Panc1 (cell line): ENCODE measurements around the gene SERPINA12. TPM values are rescaled to one million over a fixed set of nuclear protein-coding genes. Genes with fewer than 3 reads are reported as not detected.
A peak's percentile ranks its signal among the peaks of the same experiment; 100 is the strongest.

Source experiments
- ATAC-seq: fragments of 200-7000 bp; cut with Tn5 transposase; 2 replicates; pipeline ENCODE4 v1.9.1; 2020; ENCODE audit warnings: mild to moderate bottlenecking, moderate library complexity
- BruUV-seq: library from RNA; stranded (reverse); fragments of 400-500 nt; replicated peaks from 2 replicates; lab custom pipeline; 2021; lab: Mats Ljungman, UMichigan
- CTCF ChIA-PET: fragments of 300-600 bp; sonication (Branson Sonifier 250); formaldehyde crosslinking; loops from one replicate; lab custom pipeline; 2022; ENCODE audit warnings: antibody characterized with exemption; lab: Charles Lee
- POLR2A ChIA-PET: fragments of 300-600 bp; sonication (Branson Sonifier 250); formaldehyde crosslinking; loops from one replicate; lab custom pipeline; 2022; ENCODE audit warnings: antibody characterized with exemption; lab: Charles Lee
- DNase-seq: peaks from one replicate; pipeline ENCODE4 v3.0.0-alpha.2; 2010; ENCODE audit warnings: low read depth, low spot score
- H3K27ac ChIP-seq: 2 replicates; pipeline ENCODE4 v1.5.1; 2011; ENCODE audit warnings: mild to moderate bottlenecking, low read length, inconsistent platforms
- H3K27me3 ChIP-seq: fragments of 200-500 bp; sonication (Bioruptor generic); 2 replicates; pipeline ENCODE4 v1.6.0; 2014; ENCODE audit warnings: low read length, inconsistent platforms; ENCODE audit not compliant: control insufficient read depth, insufficient read depth
- H3K36me3 ChIP-seq: fragments of 200-500 bp; sonication (Bioruptor generic); 2 replicates; pipeline ENCODE4 v1.5.1; 2014; ENCODE audit warnings: inconsistent platforms, mild to moderate bottlenecking, low read length, moderate library complexity; ENCODE audit not compliant: control insufficient read depth, insufficient read depth
- H3K4me1 ChIP-seq: 2 replicates; pipeline ENCODE4 v1.5.1; 2011; ENCODE audit warnings: inconsistent platforms, mild to moderate bottlenecking, low read length, moderate library complexity; ENCODE audit not compliant: control insufficient read depth, insufficient read depth
- H3K4me3 ChIP-seq, 2 experiments: 2 replicates each; pipeline ENCODE4 v1.5.1; 2011 to 2012; ENCODE audit warnings: low read depth in 2 of 2, low read length in 2 of 2, mild to moderate bottlenecking in 2 of 2, inconsistent platforms in 1 of 2, moderate library complexity in 1 of 2
- H3K9me3 ChIP-seq: fragments of 200-500 bp; sonication (Bioruptor generic); 2 replicates; pipeline ENCODE4 v1.5.1; 2014; ENCODE audit warnings: low read depth, mild to moderate bottlenecking, inconsistent platforms, low read length, moderate library complexity; ENCODE audit not compliant: control insufficient read depth, insufficient read depth
- POLR2AphosphoS5 ChIP-seq: IDR thresholded peaks from 2 replicates; pipeline ENCODE4 v1.6.1; 2012; ENCODE audit warnings: mild to moderate bottlenecking, low read depth, low read length, moderate library complexity
- SIN3A ChIP-seq: IDR thresholded peaks from 2 replicates; pipeline ENCODE4 v1.6.1; 2012; ENCODE audit warnings: low read depth, mild to moderate bottlenecking, low read length, moderate library complexity, borderline replicate concordance; ENCODE audit not compliant: insufficient read depth
- TCF7L2 ChIP-seq: IDR thresholded peaks from 2 replicates; pipeline ENCODE4 v1.6.1; 2011; ENCODE audit warnings: mild to moderate bottlenecking, low read depth, low read length, inconsistent platforms
- in situ Hi-C: cut with HindIII; loops from 2 replicates; pipeline ENCODE4 v1.10.0; 2016; ENCODE audit warnings: low sequenced_read_pairs, low pct_unique_long_range_greater_than_20kb
- intact Hi-C: fragments of 100-400 bp; cut with micrococcal nuclease; formaldehyde crosslinking; loops from one replicate; pipeline ENCODE4 v1.10.0; 2022; ENCODE audit not compliant: unreplicated experiment
- total RNA-seq: library from RNA; stranded (reverse); gene quantifications from one replicate; pipeline ENCODE4 v1.2.1, GENCODE V29; 2021; ENCODE audit not compliant: unreplicated experiment
- TF ChIP-seq, protein P1 (sequence below), 2 experiments: IDR thresholded peaks; 2 replicates each; pipeline ENCODE4 v1.6.1; 2011 to 2012; ENCODE audit warnings: low read depth in 2 of 2, control low read depth in 1 of 2, low read length in 1 of 2, mild to moderate bottlenecking in 1 of 2, moderate library complexity in 1 of 2; ENCODE audit not compliant: insufficient read depth in 1 of 2
- TF ChIP-seq, protein P2 (sequence below): fragments of 450-650 bp; IDR thresholded peaks from 2 replicates; pipeline ENCODE4 v1.5.1; 2017; ENCODE audit warnings: mild to moderate bottlenecking

Gene SERPINA12
- total RNA-seq, 1 experiment from 2014 or later, result not detected

DNA sequence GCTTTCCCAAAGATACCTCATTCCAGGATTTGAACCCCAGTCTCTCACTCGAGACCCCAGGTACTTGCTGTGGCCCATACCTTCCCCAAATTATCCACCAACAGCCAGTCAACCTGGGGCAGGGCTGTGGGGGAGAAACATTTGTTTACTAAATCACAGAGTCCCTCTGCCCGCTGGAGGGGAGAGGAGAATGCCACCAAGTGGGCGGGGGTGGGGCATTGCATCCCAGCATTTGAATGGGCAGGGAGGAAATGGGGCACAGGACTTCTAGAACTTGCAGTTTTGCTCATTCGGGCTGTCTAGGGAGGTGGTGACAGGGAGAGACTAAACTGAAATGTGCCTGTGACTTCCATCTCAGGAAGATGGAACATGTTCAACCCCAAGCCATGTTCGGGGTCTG lies 22.4 kb downstream of the SERPINA12 start:
- intact Hi-C loops, result loop anchor here (5.0 kb wide), 1 partner anchor 55 kb away; no protein-coding TSS in a partner anchor
- TF ChIP-seq TCF7L2 (no peak), SIN3A (no peak), POLR2AphosphoS5 (no peak)
- TF ChIP-seq, protein P1, sequence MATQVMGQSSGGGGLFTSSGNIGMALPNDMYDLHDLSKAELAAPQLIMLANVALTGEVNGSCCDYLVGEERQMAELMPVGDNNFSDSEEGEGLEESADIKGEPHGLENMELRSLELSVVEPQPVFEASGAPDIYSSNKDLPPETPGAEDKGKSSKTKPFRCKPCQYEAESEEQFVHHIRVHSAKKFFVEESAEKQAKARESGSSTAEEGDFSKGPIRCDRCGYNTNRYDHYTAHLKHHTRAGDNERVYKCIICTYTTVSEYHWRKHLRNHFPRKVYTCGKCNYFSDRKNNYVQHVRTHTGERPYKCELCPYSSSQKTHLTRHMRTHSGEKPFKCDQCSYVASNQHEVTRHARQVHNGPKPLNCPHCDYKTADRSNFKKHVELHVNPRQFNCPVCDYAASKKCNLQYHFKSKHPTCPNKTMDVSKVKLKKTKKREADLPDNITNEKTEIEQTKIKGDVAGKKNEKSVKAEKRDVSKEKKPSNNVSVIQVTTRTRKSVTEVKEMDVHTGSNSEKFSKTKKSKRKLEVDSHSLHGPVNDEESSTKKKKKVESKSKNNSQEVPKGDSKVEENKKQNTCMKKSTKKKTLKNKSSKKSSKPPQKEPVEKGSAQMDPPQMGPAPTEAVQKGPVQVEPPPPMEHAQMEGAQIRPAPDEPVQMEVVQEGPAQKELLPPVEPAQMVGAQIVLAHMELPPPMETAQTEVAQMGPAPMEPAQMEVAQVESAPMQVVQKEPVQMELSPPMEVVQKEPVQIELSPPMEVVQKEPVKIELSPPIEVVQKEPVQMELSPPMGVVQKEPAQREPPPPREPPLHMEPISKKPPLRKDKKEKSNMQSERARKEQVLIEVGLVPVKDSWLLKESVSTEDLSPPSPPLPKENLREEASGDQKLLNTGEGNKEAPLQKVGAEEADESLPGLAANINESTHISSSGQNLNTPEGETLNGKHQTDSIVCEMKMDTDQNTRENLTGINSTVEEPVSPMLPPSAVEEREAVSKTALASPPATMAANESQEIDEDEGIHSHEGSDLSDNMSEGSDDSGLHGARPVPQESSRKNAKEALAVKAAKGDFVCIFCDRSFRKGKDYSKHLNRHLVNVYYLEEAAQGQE (IDR thresholded peaks at IDR 0.05; ENCODE audit: insufficient read depth in 1 of 2, low read depth in 2 of 2, low read length in 1 of 2), result no peak
- TF ChIP-seq, protein P2, sequence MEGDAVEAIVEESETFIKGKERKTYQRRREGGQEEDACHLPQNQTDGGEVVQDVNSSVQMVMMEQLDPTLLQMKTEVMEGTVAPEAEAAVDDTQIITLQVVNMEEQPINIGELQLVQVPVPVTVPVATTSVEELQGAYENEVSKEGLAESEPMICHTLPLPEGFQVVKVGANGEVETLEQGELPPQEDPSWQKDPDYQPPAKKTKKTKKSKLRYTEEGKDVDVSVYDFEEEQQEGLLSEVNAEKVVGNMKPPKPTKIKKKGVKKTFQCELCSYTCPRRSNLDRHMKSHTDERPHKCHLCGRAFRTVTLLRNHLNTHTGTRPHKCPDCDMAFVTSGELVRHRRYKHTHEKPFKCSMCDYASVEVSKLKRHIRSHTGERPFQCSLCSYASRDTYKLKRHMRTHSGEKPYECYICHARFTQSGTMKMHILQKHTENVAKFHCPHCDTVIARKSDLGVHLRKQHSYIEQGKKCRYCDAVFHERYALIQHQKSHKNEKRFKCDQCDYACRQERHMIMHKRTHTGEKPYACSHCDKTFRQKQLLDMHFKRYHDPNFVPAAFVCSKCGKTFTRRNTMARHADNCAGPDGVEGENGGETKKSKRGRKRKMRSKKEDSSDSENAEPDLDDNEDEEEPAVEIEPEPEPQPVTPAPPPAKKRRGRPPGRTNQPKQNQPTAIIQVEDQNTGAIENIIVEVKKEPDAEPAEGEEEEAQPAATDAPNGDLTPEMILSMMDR, result no peak
- Histone ChIP-seq H3K27ac (no peak overlapping the region), H3K27me3 (no peaks in the 10 kb centered on the region), H3K36me3 (no peaks in the 10 kb centered on the region), H3K4me3 (peak overlapping the region in 1 of 2 experiments; percentile 17; a peak in 1 of 4 replicates), H3K4me1 (no peaks in the 10 kb centered on the region), H3K9me3 (no peaks in the 10 kb centered on the region)
- in situ Hi-C loops, result no loop called here
- ChIA-PET CTCF (interaction anchor here (0.6 to 1.4 kb wide), 6 partner anchors 53 to 450 kb away, joined by 3 to 11 read pairs (median 4); no protein-coding TSS in a partner anchor), POLR2A (interaction anchor here (0.6 kb wide), 1 partner anchor 30 kb away, joined by 4 read pairs; no protein-coding TSS in a partner anchor)
- no TSS peak for BruUV-seq
- DNase-seq (no peak), ATAC-seq (no peak)

DNA sequence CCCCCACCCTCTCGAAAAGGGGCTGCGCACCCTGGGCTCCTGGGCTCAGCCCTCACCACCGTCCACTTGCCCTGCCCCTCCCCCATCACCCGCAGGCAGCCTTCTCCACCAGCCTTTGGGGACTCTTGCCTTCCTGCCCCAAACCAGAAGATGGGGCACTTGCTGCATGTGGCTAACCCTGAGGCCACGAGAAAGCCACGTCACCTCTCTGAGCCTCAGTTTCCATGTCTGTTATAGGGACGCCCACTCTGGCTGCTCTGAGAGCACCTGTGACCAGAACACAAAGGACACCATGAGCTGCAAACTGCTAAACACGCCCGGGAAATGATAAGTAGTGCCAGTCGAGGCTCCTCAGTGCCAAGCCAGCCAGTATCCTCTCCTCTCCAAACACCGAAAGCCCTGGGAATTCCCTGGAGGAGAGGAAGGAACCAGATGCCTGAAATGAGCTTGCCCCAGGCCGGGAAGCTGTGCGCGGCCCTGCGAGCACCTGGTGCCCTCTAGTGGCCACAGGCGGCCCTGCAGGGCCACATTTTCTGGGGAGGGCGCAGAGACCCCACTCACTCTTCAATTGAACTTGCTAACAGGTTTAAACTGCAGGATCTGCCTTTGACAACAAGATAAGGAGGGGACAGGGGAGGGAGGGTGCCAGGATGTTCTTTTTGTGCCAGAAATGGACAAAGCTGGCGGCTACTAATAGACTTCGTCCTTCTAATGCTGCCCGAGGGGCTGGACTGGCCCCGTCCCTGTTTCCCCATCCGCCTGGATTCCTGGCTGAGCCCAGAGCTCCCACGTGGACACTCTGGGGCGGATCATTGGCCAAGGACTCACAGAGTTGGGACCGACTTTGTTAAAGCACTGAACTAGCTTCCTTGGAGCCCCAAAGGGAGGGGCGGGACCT lies 23.1 kb downstream of the SERPINA12 start:
- intact Hi-C loops, result loop anchor here (5.0 kb wide), 1 partner anchor 54 kb away; no protein-coding TSS in a partner anchor
- POLR2A ChIA-PET, result interaction anchor here (0.6 kb wide), 1 partner anchor 30 kb away, joined by 4 read pairs; no protein-coding TSS in a partner anchor

More for the DNA sequence above, 23.1 kb downstream of the SERPINA12 start:
- no peak overlapping the region for H3K27ac ChIP-seq
- H3K36me3 ChIP-seq, result no peaks in the 10 kb centered on the region
- in situ Hi-C loops, result no loop called here
- ATAC-seq (peak; percentile 90), DNase-seq (peak; percentile 18)
- H3K9me3 ChIP-seq, result no peaks in the 10 kb centered on the region
- no TSS peak for BruUV-seq
- H3K4me1 ChIP-seq, result no peaks in the 10 kb centered on the region
- CTCF ChIA-PET, result interaction anchor here (0.6 to 1.4 kb wide), 7 partner anchors 13 to 450 kb away, joined by 3 to 11 read pairs (median 4); no protein-coding TSS in a partner anchor
- H3K27me3 ChIP-seq, result no peaks in the 10 kb centered on the region
- TF ChIP-seq, protein P1 (IDR thresholded peaks at IDR 0.05; ENCODE audit: insufficient read depth in 1 of 2, low read depth in 2 of 2, low read length in 1 of 2), result no peak
- TF ChIP-seq TCF7L2 (no peak), SIN3A (no peak), POLR2AphosphoS5 (no peak)
- TF ChIP-seq, protein P2, result peak; percentile 97
- H3K4me3 ChIP-seq, result peak overlapping the region in 1 of 2 experiments; percentile 29; a peak in 2 of 4 replicates
